Urinary bladder (tissue), 4 donors: ENCODE results near the gene ZFP69. TPM values are rescaled to one million over a fixed set of nuclear protein-coding genes. Genes with fewer than 3 reads are reported as not detected.
"Not testable (repeated sequence)": the region's sequence is repeated elsewhere in the genome, so short reads cannot be mapped to it uniquely, and the experiment has no call there.

Experiments
- DNase-seq: peaks from one replicate; pipeline ENCODE4 v3.0.0-alpha.2; 2015; ENCODE audit errors: extremely low spot score
- H3K27ac ChIP-seq: one replicate; pipeline ENCODE4 v1.5.1; 2013; ENCODE audit warnings: low read depth, mild to moderate bottlenecking, moderate library complexity
- H3K36me3 ChIP-seq: one replicate; pipeline ENCODE4 v1.6.1; 2013; ENCODE audit warnings: mild to moderate bottlenecking, moderate library complexity; ENCODE audit not compliant: insufficient read depth
- H3K4me1 ChIP-seq: one replicate; pipeline ENCODE4 v1.6.1; 2013; ENCODE audit warnings: mild to moderate bottlenecking, moderate library complexity; ENCODE audit not compliant: insufficient read depth
- H3K4me3 ChIP-seq: one replicate; pipeline ENCODE4 v1.5.1; 2013; ENCODE audit warnings: low read depth, low read length
- WGBS: extraction: QIAGEN DNeasy Blood & Tissue Kit; methylation state at CpG from one replicate; pipeline ENCODE4 v1.1.7; 2013; 5-methylcytosine and 5-hydroxymethylcytosine counted together
- polyA plus RNA-seq: library from polyadenylated mRNA; stranded (reverse); fragments of 200-250 nt; gene quantifications from one replicate; pipeline ENCODE4 v1.2.3, GENCODE V29; 2013
- total RNA-seq: library from RNA; depleted of rRNA; stranded (reverse); fragments of >200 nt; gene quantifications from one replicate; pipeline ENCODE4 v1.2.3, GENCODE V29; 2014
- donor health status: healthy with polysubstance abuse.
- donor health status: healthy.

Gene ZFP69
- total and polyA plus RNA-seq, 2 donors, result 2.8 to 8.6 TPM

DNA sequence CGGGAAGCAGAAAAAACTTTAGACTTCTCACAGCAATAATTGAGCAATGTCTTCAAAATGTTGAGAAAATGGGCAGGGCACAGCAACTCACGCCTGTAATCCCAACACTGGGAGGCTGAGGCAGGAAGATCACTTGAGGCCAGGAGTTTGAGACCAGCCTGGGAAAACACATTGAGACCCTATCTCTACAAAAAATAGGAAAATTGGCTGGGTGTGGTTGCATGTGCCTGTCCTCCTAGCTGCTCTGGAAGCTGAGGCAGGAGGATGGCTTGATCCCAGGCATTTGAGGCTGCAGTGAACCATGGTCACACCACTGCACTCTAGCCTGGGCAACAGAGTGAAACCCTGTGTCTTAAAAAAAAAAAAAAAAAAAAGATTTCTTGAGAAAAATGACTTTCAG lies 7.8 kb upstream of the ZFP69 start:
- 97% methylated on average over 2 of the region's 2 CpGs for WGBS
- H3K36me3 ChIP-seq, result no peaks in the 10 kb centered on the region
- H3K4me1 ChIP-seq, result no peaks in the 10 kb centered on the region
- no peak for DNase-seq
- H3K4me3 ChIP-seq, result no peak overlapping the region
- H3K27ac ChIP-seq, result no peak overlapping the region

DNA sequence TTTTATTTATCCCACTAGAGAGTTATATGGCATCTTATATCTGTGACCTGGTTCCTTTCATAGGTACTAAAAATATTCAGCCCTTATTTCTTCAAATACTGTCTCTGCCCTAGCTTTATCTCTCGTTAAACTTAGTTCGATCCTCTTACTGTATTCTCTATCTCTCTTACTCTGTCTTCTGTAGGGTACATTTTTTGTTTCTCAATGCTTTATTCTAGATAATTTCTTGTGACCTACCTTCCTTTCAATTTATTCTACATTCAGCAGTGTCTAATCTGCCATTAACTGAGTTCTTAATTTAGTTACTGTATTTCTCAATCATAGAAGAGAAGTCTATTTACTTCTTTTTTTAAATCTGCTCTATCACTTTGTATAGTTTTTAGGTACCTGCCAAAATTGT lies 1.8 kb upstream of the ZFP69 start:
- Histone ChIP-seq H3K36me3 (no peaks in the 10 kb centered on the region), H3K4me3 (no peak overlapping the region), H3K4me1 (no peaks in the 10 kb centered on the region), H3K27ac (no peak overlapping the region)
- no peak for DNase-seq
- 96% methylated on average over 2 of the region's 2 CpGs for WGBS

DNA sequence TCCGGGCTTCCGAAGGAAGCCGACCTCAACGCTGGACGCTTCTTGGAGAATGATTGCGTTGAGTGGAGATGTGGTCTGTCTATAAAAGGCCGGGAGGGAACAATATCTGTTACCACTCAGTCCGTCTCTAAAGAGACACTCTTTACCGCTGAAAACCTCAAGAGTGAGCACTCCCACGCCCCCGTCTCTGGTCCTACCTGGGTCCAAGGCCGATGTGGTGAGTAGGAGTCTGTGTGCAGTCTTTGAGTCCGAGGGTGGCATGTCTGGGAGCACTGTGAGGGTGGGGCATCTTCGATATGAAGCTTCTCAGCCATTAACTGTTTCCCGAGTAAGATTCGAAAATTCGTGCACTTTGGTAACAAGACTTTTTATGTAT lies 576 bp downstream of the ZFP69 start:
- WGBS, result 1% methylated on average over 17 of the region's 17 CpGs
- Histone ChIP-seq H3K36me3 (peaks cover 2% of the 10 kb centered on the region), H3K27ac (no peak overlapping the region), H3K4me1 (no peaks in the 10 kb centered on the region), H3K4me3 (peak overlapping the region; percentile 59)
- no peak for DNase-seq

DNA sequence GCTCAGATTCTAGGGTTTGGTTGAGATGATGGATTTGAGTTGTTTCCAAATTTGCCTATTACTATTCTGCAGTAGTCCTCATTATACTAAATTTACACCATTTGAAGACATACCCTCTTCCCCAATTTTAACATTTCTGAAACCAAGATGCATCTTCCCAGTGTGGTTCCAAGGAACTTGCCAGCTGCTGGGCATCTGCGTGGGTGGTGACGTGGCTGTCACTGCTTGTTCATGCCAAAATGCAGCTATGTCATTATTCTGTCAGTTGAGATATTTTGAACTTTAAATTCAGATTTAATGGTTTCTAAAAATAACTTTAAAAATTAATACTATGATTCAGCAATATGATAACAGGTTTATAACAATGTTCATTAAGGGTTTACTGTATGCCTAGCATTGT lies 1.2 kb downstream of the ZFP69 start:
- no peak overlapping the region for H3K27ac ChIP-seq
- no peak for DNase-seq
- H3K4me3 ChIP-seq, result peak overlapping the region; percentile 59
- H3K4me1 ChIP-seq, result no peaks in the 10 kb centered on the region
- WGBS, result 45% methylated on average over 2 of the region's 2 CpGs
- H3K36me3 ChIP-seq, result peaks cover 2% of the 10 kb centered on the region

DNA sequence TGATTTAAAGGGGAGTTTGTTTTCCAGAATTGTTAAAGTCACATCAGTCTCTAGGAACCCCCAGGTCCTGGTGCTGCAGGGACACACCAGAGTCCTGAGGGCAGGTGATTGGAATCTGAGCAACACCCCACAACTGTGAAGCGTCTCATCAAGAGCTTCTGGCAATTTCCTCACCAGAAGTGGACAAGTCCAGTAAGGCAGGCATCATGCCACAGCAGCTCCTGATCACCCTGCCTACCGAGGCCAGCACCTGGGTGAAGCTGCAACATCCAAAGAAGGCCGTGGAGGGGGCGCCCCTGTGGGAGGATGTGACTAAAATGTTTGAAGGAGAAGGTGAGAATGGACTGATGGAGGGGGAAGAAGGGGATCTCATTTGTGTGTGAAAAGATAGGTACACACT lies 2.1 kb downstream of the ZFP69 start:
- 89% methylated on average over 4 of the region's 4 CpGs for WGBS
- Histone ChIP-seq H3K4me1 (no peaks in the 10 kb centered on the region), H3K4me3 (no peak overlapping the region), H3K36me3 (peaks cover 2% of the 10 kb centered on the region), H3K27ac (no peak overlapping the region)
- no peak for DNase-seq

DNA sequence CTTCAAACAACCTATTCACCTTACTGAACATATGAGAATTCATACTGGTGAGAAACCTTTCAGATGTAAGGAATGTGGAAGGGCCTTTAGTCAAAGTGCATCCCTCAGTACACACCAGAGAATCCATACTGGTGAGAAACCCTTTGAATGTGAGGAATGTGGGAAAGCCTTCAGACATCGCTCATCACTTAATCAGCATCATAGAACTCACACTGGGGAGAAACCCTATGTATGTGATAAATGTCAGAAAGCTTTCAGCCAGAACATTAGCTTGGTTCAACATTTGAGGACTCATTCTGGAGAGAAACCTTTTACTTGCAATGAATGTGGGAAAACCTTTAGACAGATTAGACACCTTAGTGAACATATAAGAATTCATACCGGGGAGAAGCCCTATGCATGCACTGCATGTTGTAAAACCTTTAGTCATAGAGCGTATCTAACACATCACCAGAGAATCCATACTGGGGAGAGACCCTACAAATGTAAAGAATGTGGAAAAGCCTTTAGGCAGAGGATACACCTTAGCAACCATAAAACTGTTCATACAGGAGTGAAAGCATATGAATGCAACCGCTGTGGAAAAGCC lies 18.3 kb downstream of the ZFP69 start:
- WGBS, result 99% methylated on average over 4 of the region's 4 CpGs
- no peak overlapping the region for H3K4me3 ChIP-seq
- peaks cover 6% of the 10 kb centered on the region for H3K36me3 ChIP-seq
- no peaks in the 10 kb centered on the region for H3K4me1 ChIP-seq
- no peak for DNase-seq
- H3K27ac ChIP-seq, result no peak overlapping the region

DNA sequence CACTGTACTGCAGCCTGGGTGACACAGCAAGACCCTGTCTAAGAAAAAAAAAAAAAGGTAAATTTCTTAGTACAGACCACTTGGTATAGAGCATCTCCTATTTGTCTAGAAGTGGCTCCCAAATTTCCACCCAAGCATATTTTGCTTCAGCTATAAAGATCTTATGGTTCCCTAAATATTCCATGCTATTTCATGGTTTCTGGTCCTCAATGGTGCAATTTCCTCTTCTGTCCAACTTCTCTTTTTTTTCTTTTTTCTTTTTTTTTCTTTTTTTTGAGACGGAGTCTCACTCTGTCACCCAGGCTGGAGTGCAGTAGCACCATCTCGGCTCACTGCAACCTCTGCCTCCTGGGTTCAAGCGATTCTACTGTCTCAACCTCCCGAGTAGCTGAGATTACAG lies 25.6 kb downstream of the ZFP69 start:
- DNase-seq, H3K27ac ChIP-seq, H3K36me3 ChIP-seq, H3K4me3 ChIP-seq, H3K4me1 ChIP-seq: not testable (repeated sequence)
- WGBS, result 96% methylated on average over 4 of the region's 4 CpGs

DNA sequence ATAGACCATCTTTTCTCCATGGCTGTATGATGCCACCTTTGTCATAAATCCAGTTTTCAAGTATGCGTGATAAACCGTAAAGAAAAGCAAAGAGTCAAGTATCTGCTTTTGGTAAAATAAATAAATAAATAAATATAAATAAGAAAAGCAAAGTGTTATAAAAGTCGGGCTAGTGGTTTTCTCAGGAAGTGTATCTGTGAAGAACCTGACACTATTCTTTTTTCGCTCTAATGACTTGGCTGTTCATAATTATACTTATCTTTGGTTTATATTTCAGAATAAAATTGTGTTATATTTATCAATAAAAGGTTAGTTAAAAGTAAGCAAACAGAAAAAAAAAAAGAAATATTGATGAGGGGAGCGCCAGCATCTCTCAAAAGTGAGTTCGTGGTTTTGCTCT lies 30.9 kb downstream of the ZFP69 start:
- no peak overlapping the region for H3K27ac ChIP-seq
- H3K4me3 ChIP-seq, result peak overlapping the region; percentile 81
- no peaks in the 10 kb centered on the region for H3K4me1 ChIP-seq
- WGBS, result 60% methylated on average over 6 of the region's 6 CpGs
- H3K36me3 ChIP-seq, result no peaks in the 10 kb centered on the region
- no peak for DNase-seq

DNA sequence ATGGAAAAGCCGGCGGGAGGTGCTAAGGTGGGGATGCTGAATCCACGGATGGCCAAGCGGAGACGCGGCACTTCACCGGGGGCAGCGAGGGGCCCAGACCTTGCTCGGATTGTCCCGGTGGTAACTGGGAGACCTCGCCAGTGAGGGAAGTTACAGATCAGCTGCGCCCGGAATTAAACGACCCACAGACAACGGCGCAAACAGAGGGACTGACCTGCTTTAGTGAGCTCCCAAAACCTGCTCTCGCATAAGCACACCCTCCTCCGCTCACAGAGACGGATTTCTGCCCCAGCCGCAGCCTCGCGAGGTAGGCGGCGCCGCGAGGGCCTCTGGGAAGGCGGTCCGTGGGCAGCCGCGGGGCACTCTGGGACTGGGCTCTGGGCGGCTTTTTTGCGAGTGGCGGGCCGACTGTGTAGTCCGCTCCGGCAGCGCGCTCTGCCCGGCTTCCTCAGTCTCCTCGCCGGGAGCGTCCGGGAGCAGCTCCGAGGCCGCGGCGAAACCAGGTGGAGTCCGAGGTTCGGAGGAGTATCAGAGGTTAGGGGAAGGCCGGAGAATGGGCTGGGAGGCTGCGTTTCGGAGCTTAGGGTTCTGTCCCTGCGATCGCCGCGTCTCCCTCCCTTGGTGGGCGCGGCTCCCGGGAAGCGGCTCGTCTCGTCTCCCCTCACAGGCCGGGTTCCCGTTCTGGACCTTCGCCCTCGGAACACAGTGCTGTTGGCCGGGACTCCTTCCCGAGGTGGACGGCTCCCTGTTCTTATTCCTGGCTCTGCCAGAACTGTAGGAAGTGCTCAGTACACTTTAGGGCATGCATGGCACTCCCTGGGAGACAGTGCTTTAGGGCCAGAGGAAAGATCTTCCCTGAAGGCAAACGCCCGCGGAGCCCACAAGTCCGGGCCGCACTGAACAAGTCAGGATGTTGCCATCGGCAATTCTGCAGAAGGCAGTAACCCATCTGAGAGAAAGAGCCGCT lies 31.6 kb downstream of the ZFP69 start, which contains the start of gene EXO5:
Gene EXO5 (plus strand): TSS at position 393 of the 967 bp plus-strand sequence. CDS start 5,778 bp downstream, outside the sequence.
- WGBS, result under 1% methylated on average over 76 of the region's 76 CpGs
- H3K27ac ChIP-seq, result peak within 1 kb of the TSS; percentile 73
- peak; percentile 20 for DNase-seq
- no peaks in the 10 kb centered on the region for H3K4me1 ChIP-seq
- no peaks in the 10 kb centered on the region for H3K36me3 ChIP-seq
- peak within 1 kb of the TSS; percentile 81 for H3K4me3 ChIP-seq

DNA sequence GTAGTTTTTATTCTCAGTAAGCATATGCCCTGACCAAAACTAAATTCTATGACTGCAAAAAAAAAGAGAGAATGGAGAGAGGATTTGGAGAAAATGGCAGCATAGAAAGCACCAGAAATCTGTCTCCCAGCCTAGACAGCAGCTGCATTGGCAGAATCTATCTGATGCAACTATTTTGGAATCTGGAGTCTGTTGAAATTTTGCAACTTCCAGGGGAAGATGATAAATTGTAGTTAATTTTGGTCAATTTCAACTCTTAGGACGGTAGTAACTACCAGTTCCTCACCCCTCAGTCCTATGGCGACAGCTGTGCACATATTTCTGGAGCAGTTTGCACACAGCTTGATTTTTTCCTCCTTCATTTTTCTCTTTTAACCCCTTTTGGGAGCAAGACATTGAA lies 42.4 kb downstream of the ZFP69 start:
- 83% methylated on average over 2 of the region's 2 CpGs for WGBS
- Histone ChIP-seq H3K27ac (no peak overlapping the region), H3K4me3 (no peak overlapping the region), H3K36me3 (no peaks in the 10 kb centered on the region), H3K4me1 (no peaks in the 10 kb centered on the region)
- DNase-seq, result no peak

DNA sequence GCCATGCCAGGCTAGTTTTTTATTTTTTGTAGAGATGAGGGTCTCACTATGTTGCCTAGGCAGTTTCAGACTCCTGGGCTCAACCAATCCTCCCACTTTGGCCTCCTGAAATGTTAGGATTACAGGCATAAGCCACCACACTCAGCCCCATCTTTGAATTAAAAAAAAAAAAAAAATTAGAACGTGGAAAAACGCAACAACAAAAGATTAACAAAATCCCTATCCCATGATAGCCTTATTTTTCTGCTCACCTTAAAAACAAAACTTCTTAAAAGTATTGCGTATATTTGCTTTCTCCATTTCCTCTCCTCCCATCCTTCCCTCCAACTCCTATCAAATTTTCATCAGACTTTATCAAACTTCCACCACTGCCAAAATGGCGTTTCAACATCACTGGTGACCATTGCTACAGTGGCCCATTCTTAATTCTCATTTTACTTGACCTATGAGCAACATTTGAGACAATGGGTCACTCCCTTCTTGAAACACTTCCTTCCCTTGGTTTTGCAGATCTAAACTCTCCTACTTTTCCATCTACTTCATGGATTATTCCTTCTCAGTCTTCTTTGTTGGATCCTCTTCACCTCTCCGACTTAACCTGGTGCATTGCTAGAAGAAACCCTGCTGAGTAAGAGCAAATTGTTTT lies 53.8 kb downstream of the ZFP69 start:
- Histone ChIP-seq H3K4me3 (peak overlapping the region; percentile 55), H3K27ac (peak overlapping the region; percentile 79), H3K36me3 (no peaks in the 10 kb centered on the region), H3K4me1 (no peaks in the 10 kb centered on the region)
- WGBS, result 23% methylated on average over 5 of the region's 5 CpGs
- DNase-seq, result no peak

DNA sequence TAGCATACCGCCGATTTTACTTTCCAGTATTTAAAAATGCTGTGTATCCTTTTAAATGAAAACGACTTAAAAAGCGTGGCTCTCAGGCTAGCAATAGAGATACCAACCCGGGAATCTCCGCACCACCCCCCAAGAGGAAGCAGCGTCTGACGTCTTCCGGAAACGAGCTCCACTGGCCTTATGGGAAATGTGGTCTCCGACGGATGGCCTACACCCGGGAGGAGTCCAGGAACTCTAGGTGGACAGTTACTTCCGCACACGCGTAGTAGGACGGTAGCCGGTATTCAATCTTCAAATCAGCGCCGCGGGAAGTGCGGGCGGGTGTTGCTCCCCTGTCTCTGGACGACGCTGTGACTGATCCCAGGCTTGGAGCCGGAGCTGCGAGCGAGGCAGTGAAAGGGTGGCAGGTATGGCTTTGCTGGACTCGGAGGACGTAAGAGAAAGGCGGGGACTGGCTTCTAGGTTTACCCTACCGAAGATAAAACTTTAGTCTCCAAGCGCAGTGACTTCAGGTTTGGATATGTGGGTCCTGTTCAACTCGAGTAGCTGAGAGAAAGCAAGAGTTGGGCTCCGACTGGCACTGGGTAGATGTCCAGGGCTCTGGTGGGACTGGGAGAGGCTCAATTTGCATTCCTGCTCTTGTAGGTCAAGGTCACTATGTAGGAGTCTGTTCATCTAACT lies 54.4 kb downstream of the ZFP69 start, which contains the start of gene ZNF684:
Gene ZNF684 (plus strand): TSS at position 257 of the 681 bp plus-strand sequence. CDS start 1,530 bp downstream, outside the sequence.
- under 1% methylated on average over 35 of the region's 35 CpGs for WGBS
- DNase-seq, result peak; percentile 87
- Histone ChIP-seq H3K4me1 (no peaks in the 10 kb centered on the region), H3K36me3 (no peaks in the 10 kb centered on the region), H3K27ac (peak within 1 kb of the TSS; percentile 79), H3K4me3 (peak within 1 kb of the TSS; percentile 55)

DNA sequence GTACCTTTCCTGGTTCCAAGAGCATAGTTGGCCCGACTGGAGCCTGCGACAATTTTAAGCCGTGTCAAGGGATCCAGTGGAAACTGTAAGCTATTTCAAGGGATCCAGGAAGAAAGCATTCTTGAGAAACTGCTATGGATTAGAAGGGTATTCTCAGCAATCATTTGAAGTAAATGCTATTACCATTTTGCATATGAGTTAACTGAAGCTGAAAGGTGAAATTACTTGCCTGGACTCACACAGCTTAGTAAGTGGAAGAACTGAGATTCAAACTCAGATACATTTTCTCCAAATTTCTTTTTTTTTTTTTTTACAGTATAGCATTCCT lies 54.9 kb downstream of the ZFP69 start:
- Histone ChIP-seq H3K36me3 (no peaks in the 10 kb centered on the region), H3K4me3 (peak overlapping the region; percentile 55), H3K4me1 (no peaks in the 10 kb centered on the region), H3K27ac (no peak overlapping the region)
- DNase-seq, result no peak
- WGBS, result 4% methylated on average over 3 of the region's 3 CpGs
